CD4-positive, alpha-beta memory T cell (primary cell): ENCODE data around the gene CHSY1. TPM values are rescaled to one million over a fixed set of nuclear protein-coding genes. Genes with fewer than 3 reads are reported as not detected.

Source experiments
- CTCF ChIA-PET: fragments of 350-600 bp; sonication (Branson Sonifier 250); formaldehyde crosslinking; loops from one replicate; lab custom pipeline; 2021; ENCODE audit warnings: inconsistent platforms; ENCODE audit not compliant: partially characterized antibody; lab: Charles Lee
- POLR2A ChIA-PET: fragments of 350-600 bp; sonication (Branson Sonifier 250); formaldehyde crosslinking; loops from one replicate; lab custom pipeline; 2021; ENCODE audit not compliant: partially characterized antibody; lab: Charles Lee
- DNase-seq, 5 donors: peaks; one replicate each; pipeline versions ENCODE4 v3.0.0 to v3.0.0-alpha.2; 2020 to 2022; ENCODE audit warnings: mixed read lengths in 1 of 5
- H3K27ac ChIP-seq: one replicate; pipeline ENCODE4 v1.7.0; 2013; ENCODE audit warnings: low read depth, low read length
- H3K27me3 ChIP-seq: 2 replicates; pipeline ENCODE4 v1.7.0; 2013; ENCODE audit warnings: mild to moderate bottlenecking, low read length, moderate library complexity; ENCODE audit not compliant: insufficient read depth
- H3K36me3 ChIP-seq: 2 replicates; pipeline ENCODE4 v1.7.0; 2013; ENCODE audit warnings: mild to moderate bottlenecking, low read length, moderate library complexity; ENCODE audit not compliant: insufficient read depth
- H3K4me1 ChIP-seq: 2 replicates; pipeline ENCODE4 v1.7.0; 2013; ENCODE audit warnings: mild to moderate bottlenecking, low read length, moderate library complexity; ENCODE audit not compliant: insufficient read depth
- H3K4me3 ChIP-seq, 2 donors: one replicate each; pipeline ENCODE4 v1.7.0; 2013; ENCODE audit warnings: low read length in 2 of 2, mild to moderate bottlenecking in 1 of 2
- H3K9me3 ChIP-seq, 2 donors: one replicate each; pipeline ENCODE4 v1.7.0; 2013; ENCODE audit warnings: low read length in 2 of 2, control low read depth in 1 of 2; ENCODE audit not compliant: control insufficient read depth in 1 of 2
- H3K27ac Mint-ChIP-seq, 7 donors: one replicate each; pipeline ENCODE4 v1.8.0; 2020 to 2021; ENCODE audit warnings: mixed read lengths in 7 of 7, mild to moderate bottlenecking in 6 of 7, inconsistent platforms in 3 of 7, moderate library complexity in 3 of 7
- H3K27me3 Mint-ChIP-seq, 2 donors: one replicate each; pipeline ENCODE4 v1.8.0; 2020 to 2021; ENCODE audit warnings: mixed read lengths in 2 of 2
- H3K36me3 Mint-ChIP-seq, 2 donors: one replicate each; pipeline ENCODE4 v1.8.0; 2020 to 2021; ENCODE audit warnings: mixed read lengths in 2 of 2, inconsistent platforms in 1 of 2, mild to moderate bottlenecking in 1 of 2
- H3K4me1 Mint-ChIP-seq, 4 donors: one replicate each; pipeline ENCODE4 v1.8.0; 2020 to 2021; ENCODE audit warnings: mixed read lengths in 4 of 4, mild to moderate bottlenecking in 1 of 4
- H3K4me3 Mint-ChIP-seq, 8 donors: one replicate each; pipeline ENCODE4 v1.8.0; 2020 to 2021; ENCODE audit warnings: mixed read lengths in 8 of 8, mild to moderate bottlenecking in 7 of 8, moderate library complexity in 6 of 8, inconsistent platforms in 3 of 8
- H3K9me3 Mint-ChIP-seq, 8 donors: one replicate each; pipeline ENCODE4 v1.8.0; 2020 to 2021; ENCODE audit warnings: mixed read lengths in 8 of 8, mild to moderate bottlenecking in 5 of 8, inconsistent platforms in 3 of 8, moderate library complexity in 1 of 8
- intact Hi-C: fragments of 100-400 bp; cut with micrococcal nuclease; formaldehyde crosslinking; loops from one replicate; pipeline ENCODE4 v1.15.1; 2023
- polyA plus RNA-seq, 2 donors: library from polyadenylated mRNA; unstranded; fragments of 300-500 nt; fragmentation: Illumina TruSeq; gene quantifications; one replicate each; pipeline ENCODE4 v1.2.3, GENCODE V29; 2021
- total RNA-seq, 2 experiments: library from RNA; stranded (reverse); gene quantifications; one replicate each; pipeline ENCODE4 v1.2.3, GENCODE V29; 2021

CHSY1 gene
- total and polyA plus RNA-seq, 4 experiments from 2014 or later, result 0.64 to 11.9 (median 6.9) TPM

DNA sequence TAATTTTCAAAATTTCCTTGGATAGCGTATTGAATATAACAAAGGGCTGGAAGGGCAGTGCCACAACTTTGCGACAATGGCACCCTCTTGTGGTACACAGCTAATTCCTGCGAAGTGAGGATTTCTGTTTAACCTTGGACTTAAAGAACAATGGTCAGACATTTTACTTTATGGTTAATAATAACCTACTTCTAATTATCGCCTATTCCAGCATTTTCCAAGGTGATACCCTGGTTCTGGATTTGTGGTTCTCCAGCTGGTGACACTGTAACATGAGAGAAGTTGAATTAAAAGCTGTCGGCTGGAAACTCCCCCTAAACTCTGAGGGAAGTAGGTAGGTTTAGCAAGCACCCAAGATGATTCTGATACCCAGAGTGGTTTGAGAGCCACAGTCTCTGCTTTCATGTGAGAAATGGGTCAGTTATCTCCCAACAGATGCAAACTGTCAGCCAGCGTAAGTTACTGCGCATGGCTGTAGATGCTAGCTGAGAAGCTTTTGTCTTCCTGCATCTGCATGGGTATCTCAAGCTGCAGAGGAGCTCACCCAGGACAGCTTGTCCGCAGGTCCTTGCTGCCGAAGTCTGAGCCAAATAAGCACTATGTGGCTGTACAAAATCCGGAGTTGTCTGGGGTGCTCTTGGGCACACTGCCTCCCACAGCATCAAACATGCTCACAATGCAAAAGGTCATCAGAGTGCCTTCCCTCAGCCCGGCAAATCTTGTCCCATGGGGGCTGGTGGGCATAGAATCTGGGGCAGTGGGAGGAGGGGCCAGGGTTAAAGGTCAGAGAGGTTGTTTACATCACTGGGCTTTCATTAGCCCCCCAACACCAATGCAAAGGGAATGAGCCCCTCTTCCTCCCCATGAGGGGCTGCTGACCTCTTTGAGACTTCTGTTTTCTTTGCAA lies 6.6 kb upstream of the CHSY1 start:
- Histone ChIP-seq H3K9me3 (no peaks in the 10 kb centered on the region), H3K4me1 (no peaks in the 10 kb centered on the region), H3K27me3 (no peaks in the 10 kb centered on the region), H3K36me3 (no peaks in the 10 kb centered on the region), H3K27ac (no peak overlapping the region), H3K4me3 (no peak overlapping the region)
- Mint-ChIP-seq H3K27ac (peak overlapping the region in 1 of 7 donors; percentile 53), H3K27me3 (peaks cover 0 to 6% of the 10 kb centered on the region in 2 donors), H3K9me3 (no peaks in the 10 kb centered on the region), H3K36me3 (no peaks in the 10 kb centered on the region), H3K4me3 (no peak overlapping the region), H3K4me1 (peaks cover 0 to 3% (median under 1%) of the 10 kb centered on the region in 4 donors)
- CTCF ChIA-PET, result interaction anchor here (0.8 to 3.1 kb wide), 31 partner anchors 8 to 383 kb away, joined by 3 to 49 read pairs (median 5); partner anchors contain the start of gene SNRPA1
- intact Hi-C loops, result loop anchor here (1.0 kb wide), 1 partner anchor 170 kb away; no protein-coding TSS in a partner anchor
- POLR2A ChIA-PET, result interaction anchor here (0.7 to 1.2 kb wide), 2 partner anchors 131 to 250 kb away, joined by 3 read pairs; no protein-coding TSS in a partner anchor
- peak in 4 of 5 donors; percentile 49 to 61 (median 52) for DNase-seq

DNA sequence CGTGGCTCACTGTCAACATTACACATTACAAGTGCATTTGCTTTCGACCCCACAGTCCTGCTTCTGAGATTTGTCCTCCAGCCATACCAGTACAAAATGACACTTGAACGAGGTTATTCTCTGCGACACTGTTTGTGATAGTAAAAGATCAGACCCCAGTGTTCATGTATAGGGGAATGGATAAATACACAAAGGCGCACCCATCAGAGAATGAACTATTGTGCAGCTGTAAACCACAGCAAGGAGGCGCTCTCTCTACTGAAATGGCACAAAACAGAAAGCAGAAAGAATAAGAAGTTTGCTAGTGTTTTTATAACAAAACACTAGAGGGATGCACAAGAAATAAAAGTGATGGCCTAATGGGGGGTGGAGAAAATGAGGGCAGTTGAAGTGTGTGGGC lies 4.9 kb upstream of the CHSY1 start:
- H3K36me3 ChIP-seq, result no peaks in the 10 kb centered on the region
- H3K36me3 Mint-ChIP-seq, result peaks cover 0 to 5% of the 10 kb centered on the region in 2 donors
- H3K4me1 ChIP-seq, result peaks cover 9% of the 10 kb centered on the region
- no peaks in the 10 kb centered on the region for H3K9me3 ChIP-seq
- no peaks in the 10 kb centered on the region for H3K27me3 ChIP-seq
- intact Hi-C loops, result loop anchor here (2.0 kb wide), 1 partner anchor 62 kb away; no protein-coding TSS in a partner anchor
- peaks cover 0 to 3% of the 10 kb centered on the region in 2 donors for H3K27me3 Mint-ChIP-seq
- peaks cover 6 to 10% (median 9%) of the 10 kb centered on the region in 4 donors for H3K4me1 Mint-ChIP-seq
- peak in 1 of 5 donors; percentile 16 for DNase-seq
- ChIA-PET CTCF (interaction anchor here (1.2 to 3.1 kb wide), 10 partner anchors 10 to 245 kb away, joined by 3 to 49 read pairs (median 10); no protein-coding TSS in a partner anchor), POLR2A (no interaction called here)
- no peak overlapping the region for H3K4me3 ChIP-seq
- H3K27ac ChIP-seq, result no peak overlapping the region
- H3K9me3 Mint-ChIP-seq, result peaks cover 0 to 1% (median 0%) of the 10 kb centered on the region in 8 donors
- H3K4me3 Mint-ChIP-seq, result peak overlapping the region in 1 of 8 donors; percentile 41
- no peak overlapping the region for H3K27ac Mint-ChIP-seq

DNA sequence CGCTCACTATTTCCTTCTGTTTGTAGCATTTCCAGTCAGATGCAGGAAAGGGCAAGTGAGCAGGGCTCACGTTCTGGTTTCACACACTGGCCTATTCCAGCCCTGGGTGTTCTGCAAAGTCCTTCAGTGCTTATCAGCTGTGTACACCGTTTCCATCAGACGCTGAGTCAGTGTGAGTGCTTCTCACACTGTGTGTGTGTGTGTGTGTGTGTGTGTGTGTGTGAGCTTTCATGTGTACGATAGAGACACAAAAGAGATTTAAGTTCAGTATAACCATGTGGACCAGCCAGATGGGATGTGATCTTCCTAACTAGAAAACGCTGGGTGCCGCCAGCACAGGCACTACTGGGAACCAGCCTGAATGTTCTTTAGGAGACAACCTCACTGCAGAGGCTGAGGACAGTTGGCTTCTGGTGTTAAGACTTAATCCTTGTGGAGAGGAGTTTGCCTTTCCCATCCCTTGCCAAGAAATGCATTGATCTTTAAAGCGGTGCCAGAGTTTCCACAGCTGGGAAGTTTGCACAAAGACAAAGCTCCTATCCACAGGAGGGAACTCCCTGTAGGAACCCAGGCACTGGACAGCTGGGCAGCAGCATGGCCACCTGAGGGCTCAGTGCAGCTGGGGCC lies 3.9 kb upstream of the CHSY1 start:
- DNase-seq, result no peak
- ChIA-PET POLR2A (no interaction called here), CTCF (interaction anchor here (0.7 to 3.1 kb wide), 9 partner anchors 9 to 246 kb away, joined by 3 to 11 read pairs (median 5); no protein-coding TSS in a partner anchor)
- no peak overlapping the region for H3K27ac ChIP-seq
- peaks cover 0 to 3% of the 10 kb centered on the region in 2 donors for H3K27me3 Mint-ChIP-seq
- no peak overlapping the region for H3K4me3 Mint-ChIP-seq
- H3K27me3 ChIP-seq, result no peaks in the 10 kb centered on the region
- H3K4me1 ChIP-seq, result peaks cover 11% of the 10 kb centered on the region
- peaks cover 0 to 1% (median 0%) of the 10 kb centered on the region in 8 donors for H3K9me3 Mint-ChIP-seq
- peaks cover 0 to 6% of the 10 kb centered on the region in 2 donors for H3K36me3 Mint-ChIP-seq
- no peak overlapping the region for H3K27ac Mint-ChIP-seq
- no peaks in the 10 kb centered on the region for H3K9me3 ChIP-seq
- no peak overlapping the region for H3K4me3 ChIP-seq
- no peaks in the 10 kb centered on the region for H3K36me3 ChIP-seq
- intact Hi-C loops, result loop anchor here (2.0 kb wide), 1 partner anchor 61 kb away; no protein-coding TSS in a partner anchor
- H3K4me1 Mint-ChIP-seq, result peaks cover 8 to 11% (median 9%) of the 10 kb centered on the region in 4 donors

DNA sequence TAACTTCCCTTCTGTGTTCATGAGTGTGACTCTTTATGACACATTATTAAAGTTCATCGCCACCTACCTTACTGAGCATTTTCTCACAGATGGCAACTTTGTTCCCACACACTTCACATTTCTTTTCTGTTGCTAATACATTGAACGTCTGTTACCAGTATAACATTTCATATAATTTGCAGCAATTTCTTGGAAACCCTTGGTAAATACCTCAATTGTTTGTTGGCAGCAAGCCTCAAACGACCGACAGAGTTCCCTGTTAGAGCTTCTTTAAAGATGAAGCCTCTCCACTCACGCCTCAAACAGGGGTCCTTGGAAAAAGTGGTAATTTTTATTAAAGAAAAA lies 3.2 kb upstream of the CHSY1 start:
- Mint-ChIP-seq H3K27me3 (peaks cover 0 to 3% of the 10 kb centered on the region in 2 donors), H3K4me3 (no peak overlapping the region), H3K27ac (peak overlapping the region in 1 of 7 donors; percentile 32), H3K36me3 (peaks cover 0 to 11% of the 10 kb centered on the region in 2 donors), H3K4me1 (peaks cover 15 to 18% (median 16%) of the 10 kb centered on the region in 4 donors), H3K9me3 (peaks cover 0 to 1% (median 0%) of the 10 kb centered on the region in 8 donors)
- no peak overlapping the region for H3K4me3 ChIP-seq
- DNase-seq, result no peak
- H3K36me3 ChIP-seq, result no peaks in the 10 kb centered on the region
- CTCF ChIA-PET, result interaction anchor here (1.2 to 2.4 kb wide), 8 partner anchors 9 to 239 kb away, joined by 3 to 9 read pairs (median 4); no protein-coding TSS in a partner anchor
- H3K27ac ChIP-seq, result no peak overlapping the region
- H3K27me3 ChIP-seq, result no peaks in the 10 kb centered on the region
- POLR2A ChIA-PET, result interaction anchor here (5.7 kb wide), 1 partner anchor 14 kb away, joined by 64 read pairs; no protein-coding TSS in a partner anchor
- no peaks in the 10 kb centered on the region for H3K9me3 ChIP-seq
- intact Hi-C loops, result no loop called here
- peaks cover 18% of the 10 kb centered on the region for H3K4me1 ChIP-seq

DNA sequence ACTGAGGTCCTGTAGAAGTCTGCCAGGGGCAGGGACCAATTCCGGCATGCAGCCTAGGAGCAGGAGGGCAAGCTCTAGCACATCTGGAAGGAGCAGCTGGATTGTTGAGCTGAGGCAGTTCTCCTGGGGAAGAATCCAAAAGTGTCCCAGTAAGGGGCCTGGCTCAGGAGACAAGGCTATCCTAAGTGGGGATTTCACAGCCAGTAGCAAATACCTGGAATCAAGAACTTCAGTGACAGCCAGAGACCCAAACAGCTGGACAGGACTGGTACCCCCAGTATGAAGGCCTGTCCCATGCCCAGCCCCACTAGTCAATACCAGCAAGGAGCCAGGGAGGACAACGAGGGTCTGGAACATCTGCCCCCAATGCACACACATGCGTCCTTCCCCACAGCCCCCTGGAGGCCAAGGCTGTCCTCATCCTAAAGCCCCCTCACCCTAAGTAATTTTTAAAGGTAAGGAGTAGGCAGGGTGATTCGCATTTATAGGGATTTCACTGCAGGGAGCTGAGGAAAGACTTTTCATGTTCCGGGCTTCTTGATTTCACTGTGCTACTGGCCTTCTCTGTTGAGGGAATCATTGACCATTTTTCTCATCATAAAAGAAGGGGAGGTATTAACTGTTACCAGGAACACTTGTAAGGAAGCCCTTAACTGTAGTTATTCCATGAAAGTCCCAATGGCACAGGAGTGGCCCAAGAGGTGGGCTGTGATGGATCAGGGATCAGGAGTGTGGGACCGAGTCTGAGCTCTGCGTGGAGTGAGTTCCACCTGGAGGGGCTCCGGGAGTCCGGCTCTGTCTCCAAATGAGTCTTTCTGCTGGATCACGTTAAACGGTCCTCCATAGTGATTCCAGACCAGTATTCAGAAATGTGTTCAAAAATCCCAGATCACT lies 2.6 kb upstream of the CHSY1 start:
- ChIA-PET CTCF (interaction anchor here (1.0 to 2.4 kb wide), 6 partner anchors 10 to 240 kb away, joined by 3 to 9 read pairs (median 4); no protein-coding TSS in a partner anchor), POLR2A (interaction anchor here (5.7 kb wide), 1 partner anchor 13 kb away, joined by 64 read pairs; no protein-coding TSS in a partner anchor)
- Histone ChIP-seq H3K27me3 (no peaks in the 10 kb centered on the region), H3K4me3 (no peak overlapping the region), H3K36me3 (no peaks in the 10 kb centered on the region), H3K9me3 (no peaks in the 10 kb centered on the region), H3K4me1 (peaks cover 24% of the 10 kb centered on the region), H3K27ac (no peak overlapping the region)
- Mint-ChIP-seq H3K27ac (peak overlapping the region in 1 of 7 donors; percentile 24), H3K4me1 (peaks cover 19 to 24% (median 21%) of the 10 kb centered on the region in 4 donors), H3K27me3 (peaks cover 0 to 2% of the 10 kb centered on the region in 2 donors), H3K36me3 (peaks cover 0 to 13% of the 10 kb centered on the region in 2 donors), H3K9me3 (peaks cover 0 to 1% (median 0%) of the 10 kb centered on the region in 8 donors), H3K4me3 (peak overlapping the region in 1 of 8 donors; percentile 9)
- intact Hi-C loops, result loop anchor here (5.0 kb wide), 2 partner anchors 127 to 652 kb away; partner anchors contain the start of genes ASB7 and LINS1
- DNase-seq, result no peak

DNA sequence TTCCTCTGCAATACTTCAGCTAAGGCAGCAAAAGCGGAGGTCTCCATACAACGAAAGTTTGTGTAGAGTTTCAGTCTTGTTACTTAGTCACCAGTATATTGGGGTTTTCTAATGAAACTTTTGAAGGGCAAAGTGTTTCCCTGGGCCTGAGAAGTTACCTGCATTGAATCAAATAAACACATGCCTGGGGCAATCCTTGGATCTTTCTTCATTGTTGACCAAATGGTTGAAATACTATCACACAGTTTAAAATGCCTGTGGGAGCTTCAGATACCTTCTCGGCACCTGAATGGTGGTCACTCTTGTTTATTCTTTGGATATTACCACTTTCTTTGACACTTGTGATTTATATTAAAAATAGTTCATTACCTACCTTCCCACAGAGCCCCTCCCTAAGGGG lies 988 bp upstream of the CHSY1 start:
- intact Hi-C loops, result loop anchor here (2.0 to 5.0 kb wide), 3 partner anchors 126 to 651 kb away; partner anchors contain the start of genes ASB7 and LINS1
- no peak for DNase-seq
- peak overlapping the region; percentile 42 for H3K27ac ChIP-seq
- CTCF ChIA-PET, result interaction anchor here (0.9 to 2.9 kb wide), 7 partner anchors 10 to 389 kb away, joined by 3 to 12 read pairs (median 3); no protein-coding TSS in a partner anchor
- peak overlapping the region; percentile 27 to 95 (median 93) for H3K27ac Mint-ChIP-seq
- peaks cover 0 to 13% of the 10 kb centered on the region in 2 donors for H3K36me3 Mint-ChIP-seq
- H3K4me1 Mint-ChIP-seq, result peaks cover 22 to 36% (median 25%) of the 10 kb centered on the region in 4 donors
- no peaks in the 10 kb centered on the region for H3K9me3 ChIP-seq
- H3K4me1 ChIP-seq, result peaks cover 33% of the 10 kb centered on the region
- H3K4me3 ChIP-seq, result peak overlapping the region; percentile 2 to 66
- no peaks in the 10 kb centered on the region for H3K36me3 ChIP-seq
- POLR2A ChIA-PET, result interaction anchor here (1.0 to 5.7 kb wide), 5 partner anchors 11 to 651 kb away, joined by 3 to 64 read pairs (median 3); partner anchors contain the start of genes ASB7, LINS1 and SNRPA1
- no peaks in the 10 kb centered on the region for H3K27me3 Mint-ChIP-seq
- peak overlapping the region; percentile 91 to 96 (median 95) for H3K4me3 Mint-ChIP-seq
- H3K27me3 ChIP-seq, result no peaks in the 10 kb centered on the region
- H3K9me3 Mint-ChIP-seq, result peaks cover 0 to 1% (median 0%) of the 10 kb centered on the region in 8 donors
